DND-41 (cell line): Measurements from ENCODE around the gene PRELID1.

Experiments
- CTCF ChIP-seq: IDR thresholded peaks from 2 replicates; pipeline ENCODE4 v1.5.1; 2012; ENCODE audit warnings: borderline replicate concordance, low read length, moderate library complexity, mild to moderate bottlenecking; ENCODE audit not compliant: poor library complexity, severe bottlenecking; ENCODE audit errors: extremely low read depth
- EZH2 ChIP-seq: IDR thresholded peaks from 3 replicates; pipeline ENCODE4 v1.6.1; 2012; ENCODE audit warnings: borderline replicate concordance, low read depth, mild to moderate bottlenecking, moderate library complexity, low read length, inconsistent platforms; ENCODE audit not compliant: severe bottlenecking

DNA sequence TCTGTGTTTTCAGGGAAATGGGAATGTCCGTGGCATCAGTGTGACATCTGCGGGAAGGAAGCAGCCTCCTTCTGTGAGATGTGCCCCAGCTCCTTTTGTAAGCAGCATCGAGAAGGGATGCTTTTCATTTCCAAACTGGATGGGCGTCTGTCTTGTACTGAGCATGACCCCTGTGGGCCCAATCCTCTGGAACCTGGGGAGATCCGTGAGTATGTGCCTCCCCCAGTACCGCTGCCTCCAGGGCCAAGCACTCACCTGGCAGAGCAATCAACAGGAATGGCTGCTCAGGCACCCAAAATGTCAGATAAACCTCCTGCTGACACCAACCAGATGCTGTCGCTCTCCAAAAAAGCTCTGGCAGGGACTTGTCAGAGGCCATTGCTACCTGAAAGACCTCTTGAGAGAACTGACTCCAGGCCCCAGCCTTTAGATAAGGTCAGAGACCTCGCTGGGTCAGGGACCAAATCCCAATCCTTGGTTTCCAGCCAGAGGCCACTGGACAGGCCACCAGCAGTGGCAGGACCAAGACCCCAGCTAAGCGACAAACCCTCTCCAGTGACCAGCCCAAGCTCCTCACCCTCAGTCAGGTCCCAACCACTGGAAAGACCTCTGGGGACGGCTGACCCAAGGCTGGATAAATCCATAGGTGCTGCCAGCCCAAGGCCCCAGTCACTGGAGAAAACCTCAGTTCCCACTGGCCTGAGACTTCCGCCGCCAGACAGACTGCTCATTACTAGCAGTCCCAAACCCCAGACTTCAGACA lies 9.6 kb upstream of the PRELID1 start:
- TF ChIP-seq CTCF (no peak), EZH2 (no peak)
